Glomerular visceral epithelial cell (primary cell): ENCODE data around the gene CSNK1G3.
"Not testable (repeated sequence)": the region's sequence is repeated elsewhere in the genome, so short reads cannot be mapped to it uniquely, and the experiment has no call there.

Source experiments
- DNase-seq: peaks from one replicate; pipeline ENCODE4 v3.0.0-alpha.2; 2016; ENCODE audit errors: extremely low spot score

CSNK1G3 gene

GRCh38 chr5:123511648-123512605 is at the start of gene CSNK1G3:
Gene CSNK1G3, plus strand, starts transcription at chr5:123512177. Its CDS starts 33,487 bp downstream, at chr5:123545664.
- peak; percentile 99 for DNase-seq

GRCh38 chr5:123466839-123467238 is 45.1 kb upstream of the CSNK1G3 start:
- not testable (repeated sequence) for DNase-seq

- no peak for DNase-seq
Observed at GRCh38 chr5:123471385-123471784, 40.6 kb upstream of the CSNK1G3 start.

GRCh38 chr5:123472150-123472924 is 39.6 kb upstream of the CSNK1G3 start:
- DNase-seq, result no peak

- no peak for DNase-seq
Observed at GRCh38 chr5:123474228-123474627, 37.7 kb upstream of the CSNK1G3 start.

GRCh38 chr5:123476731-123477130 is 35.2 kb upstream of the CSNK1G3 start:
- no peak for DNase-seq

- no peak for DNase-seq
Observed at GRCh38 chr5:123478546-123478945, 33.4 kb upstream of the CSNK1G3 start.

- DNase-seq, result no peak
Observed at GRCh38 chr5:123482258-123482657, 29.7 kb upstream of the CSNK1G3 start.

- DNase-seq, result no peak
Observed at GRCh38 chr5:123483446-123484077, 28.4 kb upstream of the CSNK1G3 start.

- DNase-seq, result no peak
Observed at GRCh38 chr5:123485275-123485674, 26.7 kb upstream of the CSNK1G3 start.

GRCh38 chr5:123486951-123487655 is 24.9 kb upstream of the CSNK1G3 start:
- DNase-seq, result no peak

GRCh38 chr5:123490974-123491373 is 21.0 kb upstream of the CSNK1G3 start:
- DNase-seq, result no peak

GRCh38 chr5:123495211-123495610 is 16.8 kb upstream of the CSNK1G3 start:
- not testable (repeated sequence) for DNase-seq

- no peak for DNase-seq
Observed at GRCh38 chr5:123496892-123497291, 15.1 kb upstream of the CSNK1G3 start.

- no peak for DNase-seq
Observed at GRCh38 chr5:123500471-123500870, 11.5 kb upstream of the CSNK1G3 start.

- DNase-seq, result no peak
Observed at GRCh38 chr5:123502120-123502519, 9.9 kb upstream of the CSNK1G3 start.

- no peak for DNase-seq
Observed at GRCh38 chr5:123503299-123503698, 8.7 kb upstream of the CSNK1G3 start.

- DNase-seq, result no peak
Observed at GRCh38 chr5:123505633-123506032, 6.3 kb upstream of the CSNK1G3 start.

GRCh38 chr5:123508441-123508840 is 3.5 kb upstream of the CSNK1G3 start:
- DNase-seq, result no peak

GRCh38 chr5:123511290-123511647 is 708 bp upstream of the CSNK1G3 start:
- peak; percentile 49 for DNase-seq

- peak; percentile 34 for DNase-seq
Observed at GRCh38 chr5:123512611-123513461, 859 bp downstream of the CSNK1G3 start.
